ENCODE measurements around the gene TEK.

Gene TEK

GRCh38 chr9:27248702-27249101, 139.7 kb downstream of the TEK start:
- no peak for DNase-seq

- DNase-seq = no peak
These were observed 149.6 kb downstream of the TEK start for GRCh38 chr9:27258662-27259061.

GRCh38 chr9:27260789-27261516, 151.9 kb downstream of the TEK start:
- DNase-seq = no peak

GRCh38 chr9:27261517-27262211, 152.6 kb downstream of the TEK start:
- peak; percentile 9 for DNase-seq

GRCh38 chr9:27272103-27272502, 163.1 kb downstream of the TEK start:
- no peak for DNase-seq

- DNase-seq = no peak
These were observed 164.2 kb downstream of the TEK start for GRCh38 chr9:27273186-27273585.

GRCh38 chr9:27276193-27277030, 167.4 kb downstream of the TEK start:
- peak; percentile 58 for DNase-seq

- DNase-seq = no peak
These were observed 169.3 kb downstream of the TEK start for GRCh38 chr9:27278374-27278773.

- DNase-seq = no peak
These were observed 170.6 kb downstream of the TEK start for GRCh38 chr9:27279611-27280010.

Measured in fibroblast of skin of right quadriceps (primary cell).